GM19025 (cell line): ENCODE results near the gene PCDHB8.
"Not testable (repeated sequence)": the region's sequence is repeated elsewhere in the genome, so short reads cannot be mapped to it uniquely, and the experiment has no call there.

ENCODE experiments used
- ATAC-seq: cut with Tn5 transposase; IDR thresholded peaks from one replicate; pipeline ENCODE4 v1.9.1; 2021; ENCODE audit warnings: mild to moderate bottlenecking, low read depth, moderate library complexity; ENCODE audit not compliant: unreplicated experiment

PCDHB8 gene

DNA sequence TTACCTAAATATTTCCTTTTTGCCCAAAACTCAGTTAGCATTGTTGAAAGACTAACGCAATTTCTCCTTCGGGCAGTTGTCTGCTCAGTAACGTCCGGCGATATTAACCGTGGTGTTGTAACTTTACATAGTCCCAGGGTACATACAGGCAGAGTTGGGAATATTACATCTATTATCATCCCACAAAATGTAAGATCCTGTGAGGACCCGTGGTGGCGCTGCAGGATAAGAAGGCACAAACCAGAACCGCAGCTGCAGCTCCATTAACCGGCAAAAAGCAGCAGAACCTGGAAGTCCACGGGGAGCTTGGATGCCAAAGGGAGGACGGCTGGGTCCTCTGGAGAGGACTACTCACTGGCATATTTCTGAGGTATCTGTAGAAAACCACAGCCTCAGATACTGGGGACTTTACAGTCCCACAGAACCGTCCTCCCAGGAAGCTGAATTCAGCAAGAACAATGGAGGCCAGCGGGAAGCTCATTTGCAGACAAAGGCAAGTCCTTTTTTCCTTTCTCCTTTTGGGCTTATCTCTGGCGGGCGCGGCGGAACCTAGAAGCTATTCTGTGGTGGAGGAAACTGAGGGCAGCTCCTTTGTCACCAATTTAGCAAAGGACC lies at the start of gene PCDHB8:
Gene PCDHB8 (plus strand): TSS at position 214 of the 615 bp plus-strand sequence. CDS start 245 bp downstream, at position 459.
- ATAC-seq: not testable (repeated sequence)

DNA sequence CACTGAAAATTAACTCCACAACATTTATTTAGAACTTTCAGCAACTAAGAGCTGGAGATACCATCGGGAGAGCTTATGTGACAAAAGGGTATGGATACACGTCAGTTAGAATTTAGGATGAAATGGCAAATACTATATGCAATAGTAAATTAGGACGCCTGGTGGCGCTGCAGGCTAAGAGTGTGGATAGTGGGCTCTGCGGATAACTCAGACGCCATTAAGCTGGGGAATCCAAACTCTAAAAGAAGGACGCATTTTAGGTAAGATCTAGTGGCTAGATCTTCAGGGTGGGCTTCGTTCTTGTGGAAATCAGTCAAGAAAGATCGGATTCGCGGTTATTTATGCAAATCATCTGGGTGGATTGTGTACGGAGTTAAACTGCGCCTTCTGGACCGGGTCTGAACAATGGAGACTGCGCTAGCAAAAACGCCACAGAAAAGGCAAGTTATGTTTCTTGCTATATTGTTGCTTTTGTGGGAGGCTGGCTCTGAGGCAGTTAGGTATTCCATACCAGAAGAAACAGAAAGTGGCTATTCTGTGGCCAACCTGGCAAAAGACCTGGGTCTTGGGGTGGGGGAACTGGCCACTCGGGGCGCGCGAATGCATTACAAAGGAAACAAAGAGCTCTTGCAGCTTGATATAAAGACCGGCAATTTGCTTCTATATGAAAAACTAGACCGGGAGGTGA lies 42.4 kb upstream of the PCDHB8 start, which contains the start of gene PCDHB5:
Gene PCDHB5 (plus strand): TSS at position 177 of the 688 bp plus-strand sequence. CDS start 229 bp downstream, at position 406.
- ATAC-seq: no peak

DNA sequence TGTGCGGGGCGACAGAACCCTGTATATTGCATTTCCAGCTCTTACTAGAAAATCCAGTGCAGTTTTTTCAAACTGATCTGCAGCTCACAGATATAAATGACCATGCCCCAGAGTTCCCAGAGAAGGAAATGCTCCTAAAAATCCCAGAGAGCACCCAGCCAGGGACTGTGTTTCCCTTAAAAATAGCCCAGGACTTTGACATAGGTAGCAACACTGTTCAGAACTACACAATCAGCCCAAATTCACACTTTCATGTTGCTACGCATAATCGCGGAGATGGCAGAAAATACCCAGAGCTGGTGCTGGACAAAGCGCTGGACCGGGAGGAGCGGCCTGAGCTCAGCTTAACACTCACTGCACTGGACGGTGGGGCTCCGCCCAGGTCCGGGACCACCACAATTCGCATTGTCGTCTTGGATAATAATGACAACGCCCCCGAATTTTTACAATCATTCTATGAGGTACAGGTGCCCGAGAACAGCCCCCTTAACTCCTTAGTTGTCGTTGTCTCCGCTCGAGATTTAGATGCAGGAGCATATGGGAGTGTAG lies 41.8 kb upstream of the PCDHB8 start:
- ATAC-seq: no peak

DNA sequence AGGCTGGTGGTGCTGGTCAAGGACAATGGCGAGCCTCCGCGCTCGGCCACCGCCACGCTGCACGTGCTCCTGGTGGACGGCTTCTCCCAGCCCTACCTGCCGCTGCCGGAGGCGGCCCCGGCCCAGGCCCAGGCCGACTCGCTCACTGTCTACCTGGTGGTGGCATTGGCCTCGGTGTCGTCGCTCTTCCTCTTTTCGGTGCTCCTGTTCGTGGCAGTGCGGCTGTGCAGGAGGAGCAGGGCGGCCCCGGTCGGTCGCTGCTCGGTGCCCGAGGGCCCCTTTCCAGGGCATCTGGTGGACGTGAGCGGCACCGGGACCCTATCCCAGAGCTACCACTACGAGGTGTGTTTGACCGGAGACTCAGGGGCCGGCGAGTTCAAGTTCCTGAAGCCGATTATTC lies 40.2 kb upstream of the PCDHB8 start:
- ATAC-seq: not testable (repeated sequence)

DNA sequence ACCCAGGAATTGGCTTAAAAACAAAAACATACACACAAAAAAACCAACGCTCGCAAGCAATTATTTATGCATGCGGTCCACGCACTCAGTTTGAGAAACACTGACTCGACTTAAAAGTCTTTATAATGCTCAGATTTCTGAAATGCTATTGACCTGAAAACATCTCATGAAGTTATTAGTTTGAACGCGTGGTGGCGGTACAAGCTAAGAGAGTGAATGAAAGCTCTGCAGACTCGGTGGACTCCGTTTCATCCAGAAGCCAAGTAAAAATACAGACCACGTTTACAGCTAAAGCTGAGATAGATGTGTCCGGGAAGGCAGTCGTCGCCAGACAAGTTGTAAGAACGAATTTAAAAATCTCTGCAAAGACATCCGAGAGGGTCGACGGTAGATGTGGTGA lies 27.8 kb upstream of the PCDHB8 start, which contains the start of gene PCDHB6:
Gene PCDHB6 (plus strand): TSS at position 246 of the 400 bp plus-strand sequence. CDS start 201 bp downstream, outside the sequence.
- ATAC-seq: no peak

DNA sequence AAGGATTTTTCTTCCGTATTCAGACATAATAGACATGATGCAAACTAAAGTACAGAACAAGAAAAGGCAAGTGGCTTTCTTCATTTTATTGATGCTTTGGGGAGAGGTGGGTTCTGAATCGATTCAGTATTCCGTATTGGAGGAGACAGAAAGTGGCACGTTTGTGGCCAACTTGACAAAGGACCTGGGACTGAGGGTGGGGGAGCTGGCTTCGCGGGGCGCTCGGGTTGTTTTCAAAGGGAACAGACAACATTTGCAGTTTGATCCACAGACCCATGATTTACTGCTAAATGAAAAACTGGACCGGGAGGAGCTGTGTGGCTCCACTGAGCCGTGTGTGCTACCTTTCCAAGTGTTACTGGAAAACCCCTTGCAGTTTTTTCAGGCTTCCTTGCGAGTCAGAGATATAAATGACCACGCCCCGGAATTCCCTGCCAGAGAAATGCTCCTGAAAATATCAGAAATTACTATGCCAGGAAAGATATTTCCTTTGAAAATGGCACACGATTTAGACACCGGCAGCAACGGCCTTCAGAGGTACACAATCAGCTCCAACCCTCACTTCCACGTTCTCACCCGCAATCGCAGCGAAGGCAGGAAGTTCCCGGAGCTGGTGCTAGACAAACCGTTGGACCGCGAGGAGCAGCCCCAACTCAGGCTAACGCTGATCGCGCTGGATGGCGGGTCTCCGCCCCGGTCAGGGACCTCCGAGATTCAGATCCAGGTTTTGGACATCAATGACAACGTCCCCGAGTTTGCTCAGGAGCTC lies 27.2 kb upstream of the PCDHB8 start:
- no peak for ATAC-seq

DNA sequence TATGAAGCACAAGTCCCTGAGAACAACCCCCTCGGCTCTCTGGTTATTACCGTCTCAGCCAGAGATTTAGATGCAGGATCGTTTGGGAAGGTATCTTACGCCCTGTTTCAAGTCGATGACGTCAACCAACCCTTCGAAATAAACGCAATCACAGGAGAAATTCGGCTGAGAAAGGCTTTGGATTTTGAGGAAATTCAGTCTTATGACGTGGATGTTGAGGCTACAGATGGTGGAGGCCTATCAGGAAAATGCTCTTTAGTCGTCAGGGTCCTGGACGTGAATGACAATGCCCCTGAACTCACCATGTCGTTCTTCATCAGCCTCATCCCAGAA lies 26.6 kb upstream of the PCDHB8 start:
- no peak for ATAC-seq

DNA sequence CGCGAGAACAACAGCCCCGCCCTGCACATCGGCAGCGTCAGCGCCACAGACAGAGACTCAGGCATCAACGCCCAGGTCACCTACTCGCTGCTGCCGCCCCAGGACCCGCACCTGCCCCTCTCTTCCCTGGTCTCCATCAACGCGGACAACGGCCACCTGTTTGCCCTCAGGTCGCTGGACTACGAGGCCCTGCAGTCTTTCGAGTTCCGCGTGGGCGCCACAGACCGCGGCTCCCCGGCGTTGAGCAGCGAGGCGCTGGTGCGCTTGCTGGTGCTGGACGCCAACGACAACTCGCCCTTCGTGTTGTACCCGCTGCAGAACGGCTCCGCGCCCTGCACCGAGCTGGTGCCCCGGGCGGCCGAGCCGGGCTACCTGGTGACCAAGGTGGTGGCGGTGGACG lies 26.0 kb upstream of the PCDHB8 start:
- ATAC-seq: not testable (repeated sequence)

DNA sequence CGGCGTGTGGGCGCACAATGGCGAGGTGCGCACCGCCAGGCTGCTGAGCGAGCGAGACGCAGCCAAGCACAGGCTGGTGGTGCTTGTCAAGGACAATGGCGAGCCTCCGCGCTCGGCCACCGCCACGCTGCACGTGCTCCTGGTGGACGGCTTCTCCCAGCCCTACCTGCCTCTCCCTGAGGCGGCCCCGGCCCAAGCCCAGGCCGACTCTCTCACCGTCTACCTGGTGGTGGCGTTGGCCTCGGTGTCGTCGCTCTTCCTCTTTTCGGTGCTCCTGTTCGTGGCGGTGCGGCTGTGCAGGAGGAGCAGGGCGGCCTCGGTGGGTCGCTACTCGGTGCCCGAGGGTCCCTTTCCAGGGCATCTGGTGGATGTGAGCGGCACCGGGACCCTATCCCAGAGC lies 25.5 kb upstream of the PCDHB8 start:
- ATAC-seq: not testable (repeated sequence)

DNA sequence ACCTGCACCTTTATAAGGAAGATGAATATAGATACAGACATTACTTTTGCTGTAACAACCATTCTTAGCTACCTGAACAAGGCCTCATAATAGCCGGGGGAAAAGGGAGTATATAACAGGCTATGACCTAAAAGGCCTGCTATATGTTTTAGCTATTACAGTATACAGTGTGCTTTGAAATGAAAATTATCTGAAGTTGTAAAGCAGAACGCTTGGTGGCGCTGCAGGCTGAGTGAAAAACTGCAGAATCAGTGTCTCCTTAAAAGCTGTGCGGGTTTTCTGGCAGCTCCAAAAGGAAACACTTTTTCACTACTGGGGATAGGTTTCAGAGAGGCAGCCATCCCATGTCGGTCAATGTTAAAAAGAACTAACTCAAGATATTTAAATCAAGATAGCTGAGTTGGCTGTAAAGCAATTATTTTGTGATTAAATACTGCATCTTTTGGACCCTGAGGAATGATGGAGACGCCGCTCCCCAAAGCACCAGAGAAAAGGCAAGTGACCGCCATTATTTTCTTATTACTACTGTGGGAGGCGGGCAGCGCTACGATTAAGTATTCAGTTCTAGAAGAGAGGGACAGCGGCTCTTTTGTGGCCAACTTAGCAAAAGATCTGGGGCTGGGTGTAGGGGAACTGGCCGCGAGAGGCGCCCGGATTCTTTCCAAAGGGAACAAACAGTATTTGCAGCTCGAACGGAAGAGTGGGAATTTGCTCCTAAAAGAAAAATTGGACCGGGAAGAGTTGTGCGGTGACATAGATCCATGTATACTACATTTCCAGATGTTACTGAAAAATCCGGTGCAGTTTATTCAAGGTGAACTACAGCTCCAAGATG lies 21.8 kb upstream of the PCDHB8 start:
- ATAC-seq: no peak

DNA sequence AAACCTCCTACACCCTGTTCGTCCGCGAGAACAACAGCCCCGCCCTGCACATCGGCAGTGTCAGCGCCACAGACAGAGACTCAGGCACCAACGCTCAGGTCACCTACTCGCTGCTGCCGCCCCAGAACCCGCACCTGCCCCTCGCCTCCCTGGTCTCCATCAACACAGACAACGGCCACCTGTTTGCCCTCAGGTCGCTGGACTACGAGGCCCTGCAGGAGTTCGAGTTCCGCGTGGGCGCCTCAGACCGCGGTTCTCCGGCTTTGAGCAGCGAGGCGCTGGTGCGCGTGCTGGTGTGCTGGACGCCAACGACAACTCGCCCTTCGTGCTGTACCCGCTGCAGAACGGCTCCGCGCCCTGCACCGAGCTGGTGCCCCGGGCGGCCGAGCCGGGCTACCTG lies 20.2 kb upstream of the PCDHB8 start:
- ATAC-seq: not testable (repeated sequence)

DNA sequence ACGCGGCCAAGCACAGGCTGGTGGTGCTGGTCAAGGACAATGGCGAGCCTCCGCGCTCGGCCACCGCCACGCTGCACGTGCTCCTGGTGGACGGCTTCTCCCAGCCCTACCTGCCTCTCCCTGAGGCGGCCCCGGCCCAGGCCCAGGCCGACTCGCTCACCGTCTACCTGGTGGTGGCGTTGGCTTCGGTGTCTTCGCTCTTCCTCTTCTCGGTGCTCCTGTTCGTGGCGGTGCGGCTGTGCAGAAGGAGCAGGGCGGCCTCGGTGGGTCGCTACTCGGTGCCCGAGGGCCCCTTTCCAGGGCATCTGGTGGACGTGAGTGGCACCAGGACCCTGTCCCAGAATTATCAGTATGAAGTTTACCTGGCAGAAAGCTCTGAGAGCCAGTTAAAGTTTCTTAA lies 19.7 kb upstream of the PCDHB8 start:
- ATAC-seq: not testable (repeated sequence)

DNA sequence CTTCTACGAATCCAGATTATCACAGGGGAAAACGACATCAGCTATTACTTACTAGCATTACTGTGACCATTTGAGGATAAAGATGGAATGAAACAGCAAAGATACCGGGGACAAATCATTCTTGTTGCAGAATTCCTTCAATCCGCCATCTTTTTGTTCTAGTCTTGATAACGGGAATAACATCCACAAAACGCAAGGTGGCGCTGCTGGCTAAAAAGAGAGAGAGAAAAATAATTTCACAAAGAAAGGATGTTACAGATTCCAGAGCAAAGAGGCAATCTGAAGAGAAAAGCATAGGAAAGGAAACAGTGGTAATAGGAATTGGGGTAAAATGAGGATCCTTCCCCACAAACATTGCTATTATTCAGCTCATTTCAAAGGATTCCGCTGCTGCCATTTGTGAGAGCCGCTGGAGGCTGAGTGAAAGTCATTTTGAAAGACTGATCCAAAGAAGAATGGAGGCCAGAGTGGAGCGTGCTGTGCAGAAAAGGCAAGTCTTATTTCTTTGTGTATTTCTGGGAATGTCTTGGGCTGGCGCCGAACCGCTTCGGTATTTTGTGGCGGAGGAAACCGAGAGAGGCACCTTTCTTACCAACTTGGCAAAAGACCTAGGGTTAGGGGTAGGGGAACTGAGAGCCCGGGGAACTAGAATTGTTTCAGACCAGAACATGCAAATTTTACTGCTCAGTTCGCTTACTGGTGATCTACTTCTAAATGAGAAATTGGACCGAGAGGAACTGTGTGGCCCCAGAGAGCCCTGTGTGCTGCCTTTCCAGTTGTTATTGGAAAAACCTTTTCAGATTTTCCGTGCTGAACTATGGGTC lies 5.0 kb upstream of the PCDHB8 start, which contains the start of gene PCDHB7:
Gene PCDHB7 (plus strand): TSS at position 264 of the 824 bp plus-strand sequence. CDS start 192 bp downstream, at position 456.
- no peak for ATAC-seq

DNA sequence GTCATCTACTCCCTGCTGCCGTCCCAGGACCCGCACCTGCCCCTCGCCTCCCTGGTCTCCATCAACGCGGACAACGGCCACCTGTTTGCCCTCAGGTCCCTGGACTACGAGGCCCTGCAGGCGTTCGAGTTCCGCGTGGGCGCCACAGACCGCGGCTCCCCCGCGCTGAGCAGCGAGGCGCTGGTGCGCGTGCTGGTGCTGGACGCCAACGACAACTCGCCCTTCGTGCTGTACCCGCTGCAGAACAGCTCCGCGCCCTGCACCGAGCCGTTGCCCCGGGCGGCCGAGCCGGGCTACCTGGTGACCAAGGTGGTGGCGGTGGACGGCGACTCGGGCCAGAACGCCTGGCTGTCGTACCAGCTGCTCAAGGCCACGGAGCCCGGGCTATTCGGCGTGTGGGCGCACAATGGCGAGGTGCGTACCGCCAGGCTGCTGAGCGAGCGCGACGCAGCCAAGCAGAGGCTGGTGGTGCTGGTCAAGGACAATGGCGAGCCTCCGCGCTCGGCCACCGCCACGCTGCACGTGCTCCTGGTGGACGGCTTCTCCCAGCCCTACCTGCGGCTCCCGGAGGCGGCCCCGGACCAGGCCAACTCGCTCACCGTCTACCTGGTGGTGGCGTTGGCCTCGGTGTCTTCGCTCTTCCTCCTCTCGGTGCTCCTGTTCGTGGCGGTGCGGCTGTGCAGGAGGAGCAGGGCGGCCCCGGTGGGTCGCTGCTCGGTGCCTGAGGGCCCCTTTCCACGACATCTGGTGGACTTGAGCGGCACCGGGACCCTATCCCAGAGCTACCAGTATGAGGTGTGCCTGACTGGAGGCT lies 3.1 kb upstream of the PCDHB8 start:
- ATAC-seq: not testable (repeated sequence)

DNA sequence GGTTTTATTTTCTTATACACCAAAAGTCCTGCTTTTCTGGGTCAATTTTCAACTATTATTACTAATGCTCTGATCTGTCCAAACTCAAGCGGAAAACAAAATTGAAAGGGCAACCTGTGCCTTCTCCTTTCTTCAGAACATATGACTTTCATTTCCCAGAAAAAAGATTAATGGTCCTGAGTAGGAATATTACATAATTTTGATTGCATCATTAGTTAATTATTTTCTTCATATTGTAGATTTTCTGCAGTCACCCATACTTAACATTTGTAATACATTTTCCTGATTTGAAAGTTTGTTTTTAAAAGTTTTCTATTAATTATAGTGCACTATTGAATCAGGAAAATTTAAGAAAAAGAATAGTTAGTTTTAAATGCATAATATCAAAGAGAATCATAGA lies 1.7 kb upstream of the PCDHB8 start:
- ATAC-seq: no peak

DNA sequence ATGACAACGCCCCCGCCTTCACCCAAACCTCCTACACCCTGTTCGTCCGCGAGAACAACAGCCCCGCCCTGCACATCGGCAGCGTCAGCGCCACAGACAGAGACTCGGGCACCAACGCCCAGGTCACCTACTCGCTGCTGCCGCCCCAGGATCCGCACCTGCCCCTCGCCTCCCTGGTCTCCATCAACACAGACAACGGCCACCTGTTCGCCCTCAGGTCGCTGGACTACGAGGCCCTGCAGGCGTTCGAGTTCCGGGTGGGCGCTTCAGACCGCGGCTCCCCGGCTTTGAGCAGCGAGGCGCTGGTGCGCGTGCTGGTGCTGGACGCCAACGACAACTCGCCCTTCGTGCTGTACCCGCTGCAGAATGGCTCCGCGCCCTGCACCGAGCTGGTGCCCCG lies 1.8 kb downstream of the PCDHB8 start:
- ATAC-seq: not testable (repeated sequence)

DNA sequence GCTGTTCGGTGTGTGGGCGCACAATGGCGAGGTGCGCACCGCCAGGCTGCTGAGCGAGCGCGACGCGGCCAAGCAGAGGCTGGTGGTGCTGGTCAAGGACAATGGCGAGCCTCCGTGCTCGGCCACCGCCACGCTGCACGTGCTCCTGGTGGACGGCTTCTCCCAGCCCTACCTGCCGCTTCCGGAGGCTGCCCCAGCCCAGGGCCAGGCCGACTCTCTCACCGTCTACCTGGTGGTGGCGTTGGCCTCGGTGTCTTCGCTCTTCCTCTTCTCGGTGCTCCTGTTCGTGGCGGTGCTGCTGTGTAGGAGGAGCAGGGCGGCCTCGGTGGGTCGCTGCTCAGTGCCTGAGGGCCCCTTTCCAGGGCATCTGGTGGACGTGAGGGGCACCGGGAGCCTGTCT lies 2.3 kb downstream of the PCDHB8 start:
- not testable (repeated sequence) for ATAC-seq

DNA sequence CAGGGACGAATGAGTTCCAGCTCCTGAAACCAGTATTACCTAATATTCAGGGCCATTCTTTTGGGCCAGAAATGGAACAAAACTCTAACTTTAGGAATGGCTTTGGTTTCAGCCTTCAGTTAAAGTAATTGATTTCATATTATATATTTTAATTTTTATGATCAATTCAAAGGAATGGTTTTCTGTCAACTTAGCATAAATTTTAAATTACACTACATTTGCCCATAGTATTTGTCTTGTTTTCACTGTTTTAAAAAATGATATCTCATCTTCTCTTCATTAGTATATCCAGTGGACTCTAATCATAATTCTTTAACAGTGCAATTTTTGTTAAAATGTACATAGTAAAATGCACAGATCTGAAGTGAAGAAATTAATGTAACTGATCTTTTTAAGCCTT lies 2.7 kb downstream of the PCDHB8 start:
- ATAC-seq: no peak
